Naive B cell (primary cell): ENCODE results near the gene ABCB6. TPM values are rescaled to one million over a fixed set of nuclear protein-coding genes. Genes with fewer than 3 reads are reported as not detected.

Experiments used
- ATAC-seq, 2 donors: fragments of 150-1000 bp; cut with Tn5 transposase; 2 replicates each; pipeline ENCODE4 v1.10.0; 2021; ENCODE audit warnings: low read depth in 2 of 2, mild to moderate bottlenecking in 2 of 2, moderate library complexity in 2 of 2
- DNase-seq: peaks from one replicate; pipeline ENCODE4 v3.0.0; 2022
- H3K27ac Mint-ChIP-seq, 6 donors: one replicate each; pipeline ENCODE4 v1.8.0; 2020 to 2022; ENCODE audit warnings: mild to moderate bottlenecking in 6 of 6, mixed read lengths in 6 of 6, moderate library complexity in 5 of 6, inconsistent platforms in 2 of 6
- H3K27me3 Mint-ChIP-seq, 3 donors: one replicate each; pipeline ENCODE4 v1.8.0; 2021 to 2022; ENCODE audit warnings: mixed read lengths in 3 of 3, mild to moderate bottlenecking in 1 of 3
- H3K36me3 Mint-ChIP-seq, 2 donors: one replicate each; pipeline ENCODE4 v1.8.0; 2020 to 2022; ENCODE audit warnings: mixed read lengths in 2 of 2, inconsistent platforms in 1 of 2, mild to moderate bottlenecking in 1 of 2
- H3K4me1 Mint-ChIP-seq, 3 donors: one replicate each; pipeline ENCODE4 v1.8.0; 2020 to 2022; ENCODE audit warnings: mixed read lengths in 3 of 3, inconsistent platforms in 1 of 3, mild to moderate bottlenecking in 1 of 3, moderate library complexity in 1 of 3
- H3K4me3 Mint-ChIP-seq, 8 donors: one replicate each; pipeline ENCODE4 v1.8.0; 2020 to 2022; ENCODE audit warnings: mild to moderate bottlenecking in 8 of 8, mixed read lengths in 8 of 8, moderate library complexity in 8 of 8, inconsistent platforms in 2 of 8
- H3K9me3 Mint-ChIP-seq, 7 donors: one replicate each; pipeline ENCODE4 v1.8.0; 2020 to 2022; ENCODE audit warnings: mixed read lengths in 7 of 7, mild to moderate bottlenecking in 5 of 7, inconsistent platforms in 2 of 7, moderate library complexity in 1 of 7
- polyA plus RNA-seq, 6 donors: library from polyadenylated mRNA; unstranded; fragments of 300-500 nt; fragmentation: Illumina TruSeq; gene quantifications; one replicate each; pipeline ENCODE4 v1.2.3, GENCODE V29; 2021; ENCODE audit warnings: low read depth in 6 of 6

ABCB6 gene
- polyA plus RNA-seq, 6 donors from 2014 or later, result 2.1 to 6.4 (median 3.2) TPM; not detected in 1

GRCh38 chr2:219251656-219252055 lies 32.9 kb upstream of the ABCB6 start:
- Mint-ChIP-seq H3K4me3 (peak overlapping the region; percentile 78 to 95 (median 90)), H3K9me3 (no peaks in the 10 kb centered on the region), H3K36me3 (peaks cover 0 to 7% of the 10 kb centered on the region in 2 donors), H3K27me3 (no peaks in the 10 kb centered on the region), H3K27ac (peak overlapping the region in 4 of 6 donors; percentile 12 to 97 (median 84)), H3K4me1 (peaks cover 60 to 75% (median 74%) of the 10 kb centered on the region in 3 donors)
- ATAC-seq (no peak), DNase-seq (no peak)

- DNase-seq, result no peak
- ATAC-seq, result no peak
- Mint-ChIP-seq H3K27ac (peak overlapping the region in 5 of 6 donors; percentile 59 to 94 (median 93)), H3K4me1 (peaks cover 57 to 84% (median 79%) of the 10 kb centered on the region in 3 donors), H3K27me3 (no peaks in the 10 kb centered on the region), H3K9me3 (no peaks in the 10 kb centered on the region), H3K36me3 (peaks cover 0 to 7% of the 10 kb centered on the region in 2 donors), H3K4me3 (peak overlapping the region; percentile 78 to 95 (median 91))
Observed at GRCh38 chr2:219250049-219250781, 31.5 kb upstream of the ABCB6 start.

- H3K4me3 Mint-ChIP-seq, result peak overlapping the region; percentile 78 to 95 (median 91)
- ATAC-seq, result no peak
- H3K9me3 Mint-ChIP-seq, result no peaks in the 10 kb centered on the region
- peaks cover 0 to 7% of the 10 kb centered on the region in 2 donors for H3K36me3 Mint-ChIP-seq
- peaks cover 52 to 81% (median 77%) of the 10 kb centered on the region in 3 donors for H3K4me1 Mint-ChIP-seq
- H3K27ac Mint-ChIP-seq, result peak overlapping the region; percentile 93 to 95 (median 94)
- no peaks in the 10 kb centered on the region for H3K27me3 Mint-ChIP-seq
- peak; percentile 40 for DNase-seq
Observed at GRCh38 chr2:219249203-219249980, 30.6 kb upstream of the ABCB6 start.

- DNase-seq (no peak), ATAC-seq (no peak)
- peaks cover 0 to 7% of the 10 kb centered on the region in 2 donors for H3K36me3 Mint-ChIP-seq
- peak overlapping the region; percentile 78 to 95 (median 91) for H3K4me3 Mint-ChIP-seq
- no peaks in the 10 kb centered on the region for H3K9me3 Mint-ChIP-seq
- H3K4me1 Mint-ChIP-seq, result peaks cover 52 to 85% (median 77%) of the 10 kb centered on the region in 3 donors
- peak overlapping the region in 5 of 6 donors; percentile 93 to 94 (median 94) for H3K27ac Mint-ChIP-seq
- H3K27me3 Mint-ChIP-seq, result no peaks in the 10 kb centered on the region
Observed at GRCh38 chr2:219248845-219249202, 30.1 kb upstream of the ABCB6 start.

- peak overlapping the region; percentile 63 to 94 (median 90) for H3K27ac Mint-ChIP-seq
- DNase-seq, result peak; percentile 55
- H3K9me3 Mint-ChIP-seq, result no peaks in the 10 kb centered on the region
- peaks cover 55 to 93% (median 78%) of the 10 kb centered on the region in 3 donors for H3K4me1 Mint-ChIP-seq
- peak; percentile 49 to 57 for ATAC-seq
- no peaks in the 10 kb centered on the region for H3K27me3 Mint-ChIP-seq
- peak overlapping the region; percentile 62 to 95 (median 90) for H3K4me3 Mint-ChIP-seq
- peaks cover 0 to 7% of the 10 kb centered on the region in 2 donors for H3K36me3 Mint-ChIP-seq
Observed at GRCh38 chr2:219247678-219248642, 29.2 kb upstream of the ABCB6 start.

GRCh38 chr2:219246559-219246958 lies 27.8 kb upstream of the ABCB6 start:
- peaks cover 45 to 83% (median 66%) of the 10 kb centered on the region in 3 donors for H3K4me1 Mint-ChIP-seq
- H3K27me3 Mint-ChIP-seq, result no peaks in the 10 kb centered on the region
- H3K36me3 Mint-ChIP-seq, result peaks cover 0 to 7% of the 10 kb centered on the region in 2 donors
- no peak for ATAC-seq
- peak overlapping the region; percentile 51 to 95 (median 84) for H3K4me3 Mint-ChIP-seq
- DNase-seq, result no peak
- no peaks in the 10 kb centered on the region for H3K9me3 Mint-ChIP-seq
- peak overlapping the region in 4 of 6 donors; percentile 70 to 93 (median 82) for H3K27ac Mint-ChIP-seq

DNA sequence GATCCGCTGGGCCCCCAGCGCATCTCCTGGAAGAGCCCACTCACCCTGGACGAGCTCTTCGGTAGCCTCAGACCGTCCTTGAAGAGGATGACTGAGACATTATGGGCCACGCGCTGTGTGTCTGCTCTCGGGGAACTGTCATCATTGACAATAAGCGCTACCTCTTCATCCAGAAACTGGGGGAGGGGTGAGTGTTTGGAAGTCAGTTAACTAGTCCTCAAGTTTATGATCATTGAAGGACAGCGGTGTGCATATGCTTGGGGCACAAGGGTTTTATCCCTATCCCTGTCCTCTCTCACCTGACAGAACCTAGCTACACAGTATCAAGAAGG lies 27.1 kb upstream of the ABCB6 start:
- H3K4me3 Mint-ChIP-seq, result peak overlapping the region; percentile 78 to 95 (median 91)
- peak overlapping the region; percentile 93 to 99 (median 98) for H3K27ac Mint-ChIP-seq
- H3K36me3 Mint-ChIP-seq, result peaks cover 0 to 3% of the 10 kb centered on the region in 2 donors
- DNase-seq, result no peak
- no peak for ATAC-seq
- H3K4me1 Mint-ChIP-seq, result peaks cover 39 to 76% (median 64%) of the 10 kb centered on the region in 3 donors
- no peaks in the 10 kb centered on the region for H3K9me3 Mint-ChIP-seq
- no peaks in the 10 kb centered on the region for H3K27me3 Mint-ChIP-seq

- H3K36me3 Mint-ChIP-seq, result no peaks in the 10 kb centered on the region
- no peaks in the 10 kb centered on the region for H3K27me3 Mint-ChIP-seq
- ATAC-seq (peak; percentile 85 to 86), DNase-seq (peak; percentile 90)
- peak within 1 kb of the TSS; percentile 93 to 99 (median 98) for H3K27ac Mint-ChIP-seq
- H3K9me3 Mint-ChIP-seq, result no peaks in the 10 kb centered on the region
- H3K4me3 Mint-ChIP-seq, result peak within 1 kb of the TSS; percentile 78 to 95 (median 91)
- peaks cover 33 to 71% (median 58%) of the 10 kb centered on the region in 3 donors for H3K4me1 Mint-ChIP-seq
Observed at GRCh38 chr2:219245148-219245898, 26.6 kb upstream of the ABCB6 start, which contains the start of the genes GLB1L and STK16. TSS of gene GLB1L (minus strand) at chr2:219245444. CDS start at chr2:219243573, 1,871 bp downstream. TSS of gene STK16 (plus strand) at chr2:219245479. CDS start at chr2:219246000, 521 bp downstream.

DNA sequence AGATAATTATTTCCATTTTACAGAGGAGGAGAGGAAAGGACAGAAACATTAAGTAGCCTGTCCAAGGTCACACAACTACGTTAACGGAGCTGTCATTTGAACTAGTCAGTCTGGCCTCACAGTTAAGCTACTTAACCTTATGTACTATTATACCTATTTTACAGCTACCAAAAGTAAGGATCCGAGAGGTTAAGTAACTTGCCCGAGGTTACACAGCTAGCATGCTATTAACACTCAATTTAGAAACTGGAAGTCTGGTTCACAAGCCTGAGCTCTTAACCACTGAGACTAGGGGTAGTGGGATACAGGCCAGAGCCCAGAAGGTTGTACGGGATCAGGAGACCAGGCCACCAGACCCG lies 26.0 kb upstream of the ABCB6 start:
- no peak for DNase-seq
- H3K36me3 Mint-ChIP-seq, result no peaks in the 10 kb centered on the region
- peak overlapping the region; percentile 93 to 99 (median 98) for H3K27ac Mint-ChIP-seq
- peak overlapping the region; percentile 78 to 95 (median 91) for H3K4me3 Mint-ChIP-seq
- no peak for ATAC-seq
- H3K27me3 Mint-ChIP-seq, result no peaks in the 10 kb centered on the region
- no peaks in the 10 kb centered on the region for H3K9me3 Mint-ChIP-seq
- peaks cover 28 to 65% (median 53%) of the 10 kb centered on the region in 3 donors for H3K4me1 Mint-ChIP-seq

DNA sequence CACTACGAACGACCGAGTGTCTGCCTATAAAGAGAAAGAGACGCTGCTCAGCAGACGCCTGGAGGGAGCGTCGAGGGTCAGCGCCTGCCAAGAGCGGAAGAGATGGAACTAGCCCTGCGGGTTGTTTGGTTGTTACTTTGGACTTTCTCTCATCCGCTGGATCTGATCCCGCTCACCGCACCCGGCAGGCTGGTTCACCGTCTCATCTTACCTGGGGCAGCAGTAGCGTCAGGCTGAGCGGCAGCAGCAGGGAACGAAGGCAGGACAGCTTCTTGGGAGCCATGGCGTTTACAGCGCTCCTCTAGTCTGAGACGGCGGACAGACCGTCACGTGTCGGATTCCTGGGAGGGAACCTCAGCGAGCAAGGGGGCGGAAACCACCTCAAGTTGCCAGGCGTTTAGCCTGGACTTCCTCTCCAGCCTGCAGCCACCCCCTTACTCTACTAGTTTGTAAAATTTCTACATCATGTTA lies 24.6 kb upstream of the ABCB6 start:
- Mint-ChIP-seq H3K36me3 (no peaks in the 10 kb centered on the region), H3K4me3 (peak overlapping the region; percentile 42 to 84 (median 70)), H3K4me1 (peaks cover 18 to 51% (median 38%) of the 10 kb centered on the region in 3 donors), H3K27ac (peak overlapping the region in 5 of 6 donors; percentile 23 to 81 (median 78)), H3K27me3 (no peaks in the 10 kb centered on the region), H3K9me3 (no peaks in the 10 kb centered on the region)
- ATAC-seq, result no peak
- no peak for DNase-seq

GRCh38 chr2:219234331-219234730 lies 15.6 kb upstream of the ABCB6 start:
- H3K9me3 Mint-ChIP-seq, result no peaks in the 10 kb centered on the region
- H3K4me1 Mint-ChIP-seq, result peaks cover 26 to 30% (median 28%) of the 10 kb centered on the region in 3 donors

GRCh38 chr2:219230059-219230540 lies 11.3 kb upstream of the ABCB6 start:
- Mint-ChIP-seq H3K27ac (peak overlapping the region; percentile 90 to 99 (median 98)), H3K9me3 (no peaks in the 10 kb centered on the region), H3K27me3 (no peaks in the 10 kb centered on the region), H3K4me3 (peak overlapping the region; percentile 89 to 100 (median 98)), H3K36me3 (peaks cover 15 to 23% of the 10 kb centered on the region in 2 donors), H3K4me1 (peaks cover 43 to 48% (median 47%) of the 10 kb centered on the region in 3 donors)
- peak; percentile 6 to 11 for ATAC-seq
- peak; percentile 33 for DNase-seq

More at GRCh38 chr2:219234331-219234730, 15.6 kb upstream of the ABCB6 start:
- peaks cover 12 to 37% of the 10 kb centered on the region in 2 donors for H3K36me3 Mint-ChIP-seq
- ATAC-seq (no peak), DNase-seq (no peak)
- peak overlapping the region in 2 of 6 donors; percentile 9 to 85 for H3K27ac Mint-ChIP-seq
- H3K27me3 Mint-ChIP-seq, result no peaks in the 10 kb centered on the region
- H3K4me3 Mint-ChIP-seq, result peak overlapping the region in 2 of 8 donors; percentile 5 to 31
